ENCODE results near the gene DLG2. TPM values are rescaled to one million over a fixed set of nuclear protein-coding genes. Genes with fewer than 3 reads are reported as not detected.

DLG2 gene
- total and polyA plus RNA-seq, 2 of the 8 experiments (the other 6 are each of a cell fraction or from before 2014, with no cell fraction given) = 1.7 to 14.3 TPM

DNA sequence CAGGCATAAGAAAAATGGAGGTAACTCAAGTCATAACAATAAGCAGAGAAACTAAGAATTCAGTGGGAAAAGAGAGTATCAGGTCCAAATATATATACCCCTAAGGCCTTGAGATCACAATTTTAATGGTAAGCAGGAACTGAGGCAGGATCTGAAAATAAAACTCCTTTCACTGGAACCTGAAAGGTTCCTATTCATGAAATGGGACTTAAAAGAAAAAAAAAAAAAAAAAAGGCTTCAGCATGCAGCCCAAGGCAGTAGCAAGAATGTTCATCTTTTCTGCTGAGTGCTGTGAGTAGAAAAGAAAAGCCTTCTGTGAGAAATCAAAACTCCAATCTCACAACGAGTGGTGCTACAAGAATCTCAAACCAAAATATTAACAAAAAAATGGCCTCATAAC lies 75.3 kb downstream of the DLG2 start:
- WGBS, 2 experiments (ENCODE audit: extremely low coverage in 1 of 2, insufficient coverage in 1 of 2, insufficient read length in 1 of 2, insufficient replicate concordance in 2 of 2, low coverage in 1 of 2, low lambda C conversion rate in 2 of 2, missing lambda C conversion rate in 1 of 2) = 67% methylated on average over 1 of the region's 1 CpG; no CpG with 5 or more reads in 1 of the 2 experiments
- no peak for FAIRE-seq
- POLR2A ChIA-PET (ENCODE audit: partially characterized antibody) = no interaction called here
- TF ChIP-seq EZH2 (IDR thresholded peaks at IDR 0.05; ENCODE audit: low read depth, low read length, severe bottlenecking) = no peak
- no peak for TF ChIP-seq GTF2F1 (IDR thresholded peaks at IDR 0.05; ENCODE audit: borderline replicate concordance, low read depth, low read length)
- no peak for TF ChIP-seq TAF7 (optimal IDR thresholded peaks at IDR 0.05; ENCODE audit: borderline replicate concordance, low read depth, low read length)
- no peak for TF ChIP-seq NANOG (IDR thresholded peaks at IDR 0.05; ENCODE audit: insufficient read depth, low read depth, low read length, poor library complexity, severe bottlenecking)
- no peak for TF ChIP-seq KDM4A (IDR thresholded peaks at IDR 0.05; ENCODE audit: low read depth, low read length, severe bottlenecking)
- TF ChIP-seq, protein P1, sequence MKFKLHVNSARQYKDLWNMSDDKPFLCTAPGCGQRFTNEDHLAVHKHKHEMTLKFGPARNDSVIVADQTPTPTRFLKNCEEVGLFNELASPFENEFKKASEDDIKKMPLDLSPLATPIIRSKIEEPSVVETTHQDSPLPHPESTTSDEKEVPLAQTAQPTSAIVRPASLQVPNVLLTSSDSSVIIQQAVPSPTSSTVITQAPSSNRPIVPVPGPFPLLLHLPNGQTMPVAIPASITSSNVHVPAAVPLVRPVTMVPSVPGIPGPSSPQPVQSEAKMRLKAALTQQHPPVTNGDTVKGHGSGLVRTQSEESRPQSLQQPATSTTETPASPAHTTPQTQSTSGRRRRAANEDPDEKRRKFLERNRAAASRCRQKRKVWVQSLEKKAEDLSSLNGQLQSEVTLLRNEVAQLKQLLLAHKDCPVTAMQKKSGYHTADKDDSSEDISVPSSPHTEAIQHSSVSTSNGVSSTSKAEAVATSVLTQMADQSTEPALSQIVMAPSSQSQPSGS (IDR thresholded peaks at IDR 0.05; ENCODE audit: low read length) = no peak
- no peak for TF ChIP-seq POLR2A (IDR thresholded peaks at IDR 0.05; ENCODE audit: control extremely low read depth in 1 of 2, low read depth in 2 of 2, low read length in 2 of 2)
- no peak for TF ChIP-seq JUN (IDR thresholded peaks at IDR 0.05; ENCODE audit: low read depth, low read length)

More for the DNA sequence above, 75.3 kb downstream of the DLG2 start:
- Histone ChIP-seq H3K14ac (ENCODE audit: insufficient read length) (no peak overlapping the region), H2BK20ac (ENCODE audit: low read length) (no peak overlapping the region), H4K20me1 (replicated peaks in 1 of 2; ENCODE audit: control insufficient read depth in 1 of 2, insufficient read depth in 2 of 2, low read length in 2 of 2) (no peaks in the 10 kb centered on the region), H2BK120ac (replicated peaks; ENCODE audit: low read depth, low read length) (no peak overlapping the region), H4K8ac (ENCODE audit: extremely low read depth, insufficient read depth, low read length) (no peak overlapping the region), H3K18ac (ENCODE audit: extremely low read depth, low read length) (no peak overlapping the region), H3K9me3 (ENCODE audit: insufficient read depth in 2 of 2, low read depth in 1 of 2, low read length in 1 of 2) (peaks cover 11 to 14% of the 10 kb centered on the region in 2 experiments), H3K27me3 (replicated peaks in 1 of 4; ENCODE audit: control insufficient read depth in 3 of 4, extremely low read depth in 1 of 4, insufficient read depth in 3 of 4, low read length in 3 of 4) (no peaks in the 10 kb centered on the region), H2BK12ac (ENCODE audit: low read depth, low read length) (no peak overlapping the region), H3K36me3 (ENCODE audit: control insufficient read depth in 2 of 4, insufficient read depth in 4 of 4, low read length in 3 of 4) (0 out of 8 replicates have a peak, but pooled peaks cover 0 to 2% (median 0%) of the 10 kb centered on the region in 4 experiments), H4K91ac (replicated peaks; ENCODE audit: insufficient read length, low read length) (no peak overlapping the region), H2BK15ac (ENCODE audit: low read length) (no peak overlapping the region), H3K23me2 (ENCODE audit: low read depth, low read length) (no peaks in the 10 kb centered on the region), H3K23ac (ENCODE audit: insufficient read length) (no peak overlapping the region), H3K4ac (replicated peaks; ENCODE audit: insufficient read length, low read depth, low read length) (no peak overlapping the region), H2AFZ (ENCODE audit: low read length) (0 out of 2 replicates have a peak overlapping the region, but pooled peaks have one; percentile 11), H3K4me3 (ENCODE audit: extremely low read depth in 1 of 4, insufficient read depth in 2 of 4, low read depth in 3 of 4, low read length in 4 of 4) (no peak overlapping the region), H2AK5ac (ENCODE audit: low read depth, low read length) (no peak overlapping the region), H3K27ac (ENCODE audit: low read depth, low read length) (no peak overlapping the region), H4K5ac (ENCODE audit: insufficient read length, low read depth, low read length) (no peak overlapping the region), H3K79me1 (ENCODE audit: low read depth, low read length) (no peaks in the 10 kb centered on the region), H3K79me2 (ENCODE audit: control insufficient read depth in 1 of 2, insufficient read depth in 2 of 2, low read length in 2 of 2) (no peaks in the 10 kb centered on the region), H3K56ac (replicated peaks; ENCODE audit: insufficient read length, low read depth, low read length) (no peak overlapping the region), H3K4me2 (ENCODE audit: insufficient read depth in 1 of 2, low read depth in 2 of 2, low read length in 2 of 2) (no peak overlapping the region), H3K9ac (replicated peaks in 1 of 4; ENCODE audit: extremely low read depth in 1 of 4, low read depth in 3 of 4, low read length in 3 of 4) (no peak overlapping the region), H2BK5ac (ENCODE audit: low read depth, low read length) (no peak overlapping the region), H3K4me1 (replicated peaks in 1 of 4; ENCODE audit: control insufficient read depth in 3 of 4, insufficient read depth in 4 of 4, low read length in 3 of 4) (no peaks in the 10 kb centered on the region; a peak in 1 of 7 replicates)
- CTCF ChIA-PET (ENCODE audit: partially characterized antibody) = no interaction called here
- DNase-seq (ENCODE audit: low read depth in 1 of 2, low spot score in 2 of 2) = no peak
